ENCODE measurements around the gene IQGAP3. TPM values are rescaled to one million over a fixed set of nuclear protein-coding genes. Genes with fewer than 3 reads are reported as not detected.

IQGAP3 gene
- total and polyA plus RNA-seq, 2 donors (not counting 1 experiment from before 2014, with no cell fraction given) = 0.07 to 0.12 TPM

- Histone ChIP-seq H2AFZ (ENCODE audit: insufficient read depth, low read depth, low read length, poor library complexity, severe bottlenecking) (no peak overlapping the region), H3K4me3 (ENCODE audit: control extremely low read depth in 1 of 5, extremely low read depth in 1 of 5, insufficient read depth in 1 of 5, low read depth in 2 of 5, low read length in 4 of 5) (no peak overlapping the region), H3K4me2 (replicated peaks; ENCODE audit: low read depth, low read length, poor library complexity, severe bottlenecking) (no peak overlapping the region), H3K9ac (ENCODE audit: low read length) (no peak overlapping the region), H3K9me3 (ENCODE audit: control extremely low read depth in 1 of 3, control insufficient read depth in 2 of 3, insufficient read depth in 1 of 3, low read length in 2 of 3) (peaks cover 0 to 2% (median 0%) of the 10 kb centered on the region in 3 donors), H3K79me2 (ENCODE audit: control insufficient read depth, insufficient read depth, low read length) (no peaks in the 10 kb centered on the region), H3K36me3 (replicated peaks in 1 of 2; ENCODE audit: control extremely low read depth in 1 of 2, control insufficient read depth in 1 of 2, extremely low read depth in 1 of 2, insufficient read depth in 2 of 2, low read length in 1 of 2) (no peaks in the 10 kb centered on the region), H4K20me1 (ENCODE audit: control insufficient read depth, insufficient read depth, low read length, poor library complexity, severe bottlenecking) (no peaks in the 10 kb centered on the region), H3K27ac (ENCODE audit: low read length in 2 of 2) (no peak overlapping the region), H3K27me3 (replicated peaks in 1 of 4; ENCODE audit: control extremely low read depth in 1 of 4, control insufficient read depth in 3 of 4, insufficient read depth in 4 of 4, low read length in 3 of 4) (no peaks in the 10 kb centered on the region), H3K4me1 (ENCODE audit: control insufficient read depth in 2 of 2, insufficient read depth in 2 of 2, low read length in 2 of 2) (peaks cover 36 to 39% of the 10 kb centered on the region in 2 donors)
- intact Hi-C loops (cut with micrococcal nuclease) = no loop called here
- Mint-ChIP-seq H3K27ac (no peak overlapping the region), H3K4me1 (peaks cover 37% of the 10 kb centered on the region), H3K9me3 (ENCODE audit: insufficient read depth) (no peaks in the 10 kb centered on the region), H3K4me3 (no peak overlapping the region), H3K27me3 (no peaks in the 10 kb centered on the region)
- CTCF ChIA-PET = no interaction called here
- no peak for DNase-seq
- 73% methylated on average over 4 of the region's 9 CpGs for WGBS (ENCODE audit: insufficient coverage)
- POLR2A ChIA-PET = interaction anchor here (0.7 kb wide), 1 partner anchor 51 kb away, joined by 3 read pairs; no protein-coding TSS in a partner anchor
- no peak for TF ChIP-seq CTCF (IDR thresholded peaks at IDR 0.05)
- TF ChIP-seq EZH2 (IDR thresholded peaks at IDR 0.05; ENCODE audit: borderline replicate concordance, insufficient read depth, low read depth, low read length, poor library complexity, severe bottlenecking) = no peak
- no peak for ATAC-seq (ENCODE audit: low read depth)
Observed at GRCh38 chr1:156556354-156556753, 16.0 kb downstream of the IQGAP3 start.

DNA sequence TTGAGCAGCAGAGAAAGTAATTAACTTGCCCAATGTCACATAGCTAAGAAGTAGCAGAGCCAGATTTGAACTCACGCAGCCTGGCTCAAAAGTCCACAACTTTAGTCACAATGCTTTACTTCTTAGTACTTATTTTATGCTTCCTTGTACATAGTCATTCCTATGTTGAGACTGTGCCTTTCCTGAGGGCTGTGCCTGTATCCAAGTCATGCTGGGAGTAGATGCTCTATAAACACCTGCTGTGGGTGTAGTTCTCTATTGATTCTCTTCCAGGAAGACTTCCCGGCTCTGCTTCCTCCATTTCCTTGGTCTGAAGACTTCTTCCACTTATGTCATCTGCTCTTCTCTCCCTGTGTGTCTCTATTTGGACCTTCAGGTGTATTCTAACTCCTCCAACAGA, 16.6 kb downstream of the IQGAP3 start:
- no peak overlapping the region for H3K9ac ChIP-seq (ENCODE audit: low read length)
- H3K4me3 ChIP-seq (ENCODE audit: control extremely low read depth in 1 of 5, extremely low read depth in 1 of 5, insufficient read depth in 1 of 5, low read depth in 2 of 5, low read length in 4 of 5) = no peak overlapping the region
- peaks cover 42 to 46% of the 10 kb centered on the region in 2 donors for H3K4me1 ChIP-seq (ENCODE audit: control insufficient read depth in 2 of 2, insufficient read depth in 2 of 2, low read length in 2 of 2)
- intact Hi-C loops (cut with micrococcal nuclease) = no loop called here
- 43% methylated on average over 1 of the region's 2 CpGs for WGBS (ENCODE audit: insufficient coverage)
- H3K36me3 ChIP-seq (replicated peaks in 1 of 2; ENCODE audit: control extremely low read depth in 1 of 2, control insufficient read depth in 1 of 2, extremely low read depth in 1 of 2, insufficient read depth in 2 of 2, low read length in 1 of 2) = no peaks in the 10 kb centered on the region
- no peak overlapping the region for H3K27ac ChIP-seq (ENCODE audit: low read length in 2 of 2)
- Mint-ChIP-seq H3K4me3 (no peak overlapping the region), H3K27ac (no peak overlapping the region), H3K4me1 (peaks cover 44% of the 10 kb centered on the region), H3K27me3 (no peaks in the 10 kb centered on the region), H3K9me3 (ENCODE audit: insufficient read depth) (no peaks in the 10 kb centered on the region)
- DNase-seq (no peak), ATAC-seq (ENCODE audit: low read depth) (no peak)
- H3K9me3 ChIP-seq (ENCODE audit: control extremely low read depth in 1 of 3, control insufficient read depth in 2 of 3, insufficient read depth in 1 of 3, low read length in 2 of 3) = peaks cover 0 to 2% (median 0%) of the 10 kb centered on the region in 3 donors
- no peaks in the 10 kb centered on the region for H4K20me1 ChIP-seq (ENCODE audit: control insufficient read depth, insufficient read depth, low read length, poor library complexity, severe bottlenecking)
- no peak for TF ChIP-seq EZH2 (IDR thresholded peaks at IDR 0.05; ENCODE audit: borderline replicate concordance, insufficient read depth, low read depth, low read length, poor library complexity, severe bottlenecking)
- TF ChIP-seq CTCF (IDR thresholded peaks at IDR 0.05) = no peak
- POLR2A ChIA-PET = no interaction called here
- H3K4me2 ChIP-seq (replicated peaks; ENCODE audit: low read depth, low read length, poor library complexity, severe bottlenecking) = no peak overlapping the region
- H2AFZ ChIP-seq (ENCODE audit: insufficient read depth, low read depth, low read length, poor library complexity, severe bottlenecking) = no peak overlapping the region
- CTCF ChIA-PET = interaction anchor here (0.7 to 1.5 kb wide), 5 partner anchors 12 to 170 kb away, joined by 3 to 6 read pairs (median 3); no protein-coding TSS in a partner anchor
- no peaks in the 10 kb centered on the region for H3K79me2 ChIP-seq (ENCODE audit: control insufficient read depth, insufficient read depth, low read length)
- no peaks in the 10 kb centered on the region for H3K27me3 ChIP-seq (replicated peaks in 1 of 4; ENCODE audit: control extremely low read depth in 1 of 4, control insufficient read depth in 3 of 4, insufficient read depth in 4 of 4, low read length in 3 of 4)
